Endothelial cell of umbilical vein (primary cell): ENCODE data around the gene GOLGA6L9. TPM values are rescaled to one million over a fixed set of nuclear protein-coding genes. Genes with fewer than 3 reads are reported as not detected.
"Not testable (repeated sequence)": the region's sequence is repeated elsewhere in the genome, so short reads cannot be mapped to it uniquely, and the experiment has no call there.

Source experiments
- BruUV-seq: library from RNA; stranded (reverse); fragments of 400-500 nt; replicated peaks from 2 replicates; lab custom pipeline; 2021; lab: Mats Ljungman, UMichigan
- CTCF ChIA-PET: fragments of 300-600, 350-600 bp; sonication (Branson Sonifier 250); formaldehyde crosslinking; loops from one replicate; lab custom pipeline; 2021; ENCODE audit warnings: antibody characterized with exemption, inconsistent platforms; lab: Charles Lee
- POLR2A ChIA-PET: fragments of 300-600, 350-600 bp; sonication (Branson Sonifier 250); formaldehyde crosslinking; loops from one replicate; lab custom pipeline; 2021; ENCODE audit warnings: antibody characterized with exemption, inconsistent platforms; lab: Charles Lee
- DNase-seq: peaks from one replicate; pipeline ENCODE4 v3.0.0-alpha.2; 2011; ENCODE audit warnings: low read depth, low spot score
- FAIRE-seq: peaks from 2 replicates; lab custom pipeline; 2011; peaks lifted over from hg19 to GRCh38; lab: Jason Lieb, UNC
- H2AFZ ChIP-seq: 2 replicates; pipeline ENCODE4 v1.6.0; 2012; ENCODE audit warnings: low read depth, low read length, control low read depth, inconsistent platforms
- H3K27ac ChIP-seq: 2 replicates; pipeline ENCODE4 v1.5.1; 2011; ENCODE audit warnings: low read depth, mild to moderate bottlenecking, control low read depth, low read length, moderate library complexity; ENCODE audit not compliant: insufficient read depth
- H3K27me3 ChIP-seq, 2 experiments: 2 replicates each; pipeline versions ENCODE4 v1.6.0 to v1.6.1; 2011; ENCODE audit warnings: low read length in 2 of 2, mixed read lengths in 1 of 2; ENCODE audit not compliant: control insufficient read depth in 2 of 2, insufficient read depth in 2 of 2
- H3K36me3 ChIP-seq, 2 experiments: 2 replicates in 1 of 2; 3 replicates in 1 of 2; pipeline ENCODE4 v1.5.1; 2011; ENCODE audit warnings: low read length in 2 of 2, mild to moderate bottlenecking in 1 of 2, moderate library complexity in 1 of 2; ENCODE audit not compliant: control insufficient read depth in 2 of 2, insufficient read depth in 2 of 2; ENCODE audit errors: extremely low read depth in 1 of 2
- H3K4me1 ChIP-seq: 3 replicates; pipeline ENCODE4 v1.5.1; 2011; ENCODE audit warnings: mild to moderate bottlenecking, low read length; ENCODE audit not compliant: control insufficient read depth, insufficient read depth; ENCODE audit errors: extremely low read depth
- H3K4me2 ChIP-seq: 2 replicates; pipeline ENCODE4 v1.6.1; 2011; ENCODE audit warnings: low read length, control low read depth, mixed read lengths; ENCODE audit not compliant: insufficient read depth
- H3K4me3 ChIP-seq, 3 experiments: fragments of 200-600 bp in 1 of 3; sonication (generic), shearing (Covaris generic) in 1 of 3; replicated peaks in 1 of 3; 2 replicates each; pipeline ENCODE4 v1.5.1; 2011 to 2016; ENCODE audit warnings: control low read depth in 3 of 3, low read length in 3 of 3, mild to moderate bottlenecking in 2 of 3, inconsistent platforms in 1 of 3, low read depth in 1 of 3, moderate library complexity in 1 of 3; ENCODE audit not compliant: insufficient read depth in 1 of 3
- H3K79me2 ChIP-seq: 2 replicates; pipeline ENCODE4 v1.6.0; 2012; ENCODE audit warnings: low read length, inconsistent platforms; ENCODE audit not compliant: control insufficient read depth, insufficient read depth
- H3K9ac ChIP-seq: replicated peaks from 2 replicates; pipeline ENCODE3; 2011; ENCODE audit warnings: low read length, control low read depth; ENCODE audit not compliant: insufficient read depth; ENCODE audit errors: extremely low read depth
- H3K9me1 ChIP-seq: replicated peaks from 3 replicates; pipeline ENCODE4 v1.6.0; 2011; ENCODE audit warnings: mild to moderate bottlenecking, low read length; ENCODE audit not compliant: control insufficient read depth, insufficient read depth; ENCODE audit errors: extremely low read depth
- H3K9me3 ChIP-seq: replicated peaks from 2 replicates; pipeline ENCODE4 v1.5.1; 2012; ENCODE audit warnings: low read length, inconsistent platforms; ENCODE audit not compliant: control insufficient read depth, insufficient read depth
- H4K20me1 ChIP-seq: replicated peaks from 2 replicates; pipeline ENCODE3; 2011; ENCODE audit warnings: mild to moderate bottlenecking, low read length; ENCODE audit not compliant: control insufficient read depth, insufficient read depth; ENCODE audit errors: extremely low read depth
- dilution Hi-C: fragments of 300-500 bp; cut with MboI; formaldehyde crosslinking; loops from one replicate; pipeline ENCODE4 v1.15.0; 2019; ENCODE audit warnings: low sequenced_read_pairs; ENCODE audit not compliant: extremely low pct_ligation_motif_present
- intact Hi-C: fragments of 100-400 bp; cut with micrococcal nuclease; formaldehyde crosslinking; loops from one replicate; pipeline ENCODE4 v1.10.0; 2022
- polyA plus RNA-seq, 4 experiments: library from polyadenylated mRNA; depleted of rRNA in 3 of 4; stranded (reverse) in 3 of 4; unstranded in 1 of 4; fragments of >200 nt; gene quantifications; 2 replicates each; pipeline versions ENCODE4 v1.2.1 to v1.2.3, GENCODE V29; 2011 to 2012; ENCODE audit warnings: missing spikeins in 1 of 4
- total RNA-seq: library from RNA; stranded (reverse); gene quantifications from 2 replicates; pipeline ENCODE4 v1.2.3, GENCODE V29; 2021

GOLGA6L9 gene
- total and polyA plus RNA-seq, 2 donors (not counting 3 experiments of a cell fraction or from before 2014, with no cell fraction given): 1.3 to 3.8 TPM

DNA sequence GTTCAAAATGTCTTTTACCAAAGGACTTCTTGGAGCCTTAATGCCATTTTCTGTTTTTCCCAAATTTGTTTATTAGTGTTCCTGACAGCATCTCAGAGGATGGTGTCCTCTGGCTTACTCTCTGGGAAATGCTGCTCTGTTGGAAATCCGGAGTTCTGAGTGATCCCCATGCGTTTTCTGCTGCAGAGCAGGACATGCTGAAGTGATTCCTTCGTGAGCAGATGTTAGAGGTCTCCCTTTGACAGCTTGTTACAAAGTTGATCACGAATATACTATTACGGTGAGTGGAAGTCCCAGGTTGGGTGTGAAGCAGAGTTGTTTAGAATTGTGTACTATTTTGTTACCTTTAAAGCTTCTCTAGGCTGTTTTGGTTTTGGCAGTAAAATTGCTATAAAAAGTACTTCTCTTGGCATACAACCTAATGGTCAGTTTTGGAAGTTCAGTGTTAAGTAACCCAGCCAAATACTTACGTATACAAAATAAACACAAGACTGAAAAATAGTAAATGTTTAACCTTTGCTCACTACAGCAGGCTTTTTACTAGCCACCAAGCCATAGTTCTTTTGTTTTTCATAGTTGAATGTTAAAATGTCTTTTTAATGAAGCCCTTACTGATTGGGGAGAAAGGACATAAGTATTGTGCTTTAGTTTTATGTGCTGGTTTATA lies 15.0 kb upstream of the GOLGA6L9 start:
- dilution Hi-C loops, H3K9ac ChIP-seq, H3K27me3 ChIP-seq, H3K9me3 ChIP-seq, CTCF ChIA-PET, H3K4me2 ChIP-seq, H3K4me3 ChIP-seq, H4K20me1 ChIP-seq, H3K9me1 ChIP-seq, FAIRE-seq, POLR2A ChIA-PET, H2AFZ ChIP-seq, H3K27ac ChIP-seq, intact Hi-C loops, H3K4me1 ChIP-seq, H3K36me3 ChIP-seq, DNase-seq, H3K79me2 ChIP-seq, BruUV-seq: not testable (repeated sequence)

DNA sequence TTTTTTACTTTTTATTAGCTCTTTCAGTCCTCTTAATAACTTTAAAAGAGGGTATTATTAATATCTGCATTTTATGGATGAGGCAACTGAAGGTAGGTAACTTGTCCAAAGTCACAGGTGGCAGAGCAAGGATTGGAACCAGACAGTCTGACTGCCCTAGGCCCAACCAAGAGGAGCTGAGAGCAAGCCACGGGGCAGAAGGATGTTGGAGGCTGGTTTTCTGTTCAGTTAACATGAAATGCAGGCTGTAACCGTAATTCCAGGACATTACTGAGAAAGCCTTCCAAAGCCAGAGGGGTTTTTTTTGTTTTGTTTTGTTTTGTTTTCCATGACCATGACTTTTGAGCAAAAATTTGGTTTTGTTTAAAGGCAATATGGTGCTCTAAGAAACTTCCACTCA lies 9.1 kb upstream of the GOLGA6L9 start:
- H3K9ac ChIP-seq, FAIRE-seq, CTCF ChIA-PET, H3K4me1 ChIP-seq, H3K27me3 ChIP-seq, H3K79me2 ChIP-seq, H3K4me3 ChIP-seq, POLR2A ChIA-PET, H3K36me3 ChIP-seq, DNase-seq, dilution Hi-C loops, H3K9me1 ChIP-seq, H3K4me2 ChIP-seq, H3K9me3 ChIP-seq, H4K20me1 ChIP-seq, intact Hi-C loops, H2AFZ ChIP-seq: not testable (repeated sequence)
- TSS peak; percentile 34 for BruUV-seq
- H3K27ac ChIP-seq: peak overlapping the region; percentile 65

DNA sequence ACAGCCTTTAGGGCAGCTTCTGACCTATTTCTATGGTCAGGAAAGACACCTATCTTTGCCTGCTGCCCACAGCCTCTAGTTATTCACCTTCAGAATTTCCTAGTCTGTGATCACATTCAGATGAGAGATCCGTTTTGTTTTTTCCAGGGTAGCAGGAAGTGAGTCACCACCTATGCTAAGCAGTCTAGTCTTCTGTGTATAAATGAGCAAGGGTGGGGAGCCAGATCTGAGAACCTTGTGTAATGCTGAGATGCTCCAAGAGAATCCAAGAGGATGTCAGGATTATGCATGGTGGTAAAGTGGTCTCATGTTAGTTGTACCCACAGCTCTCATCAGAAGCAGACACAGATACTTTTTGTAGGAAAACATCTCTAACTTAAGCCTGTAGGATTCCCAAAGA lies 8.7 kb upstream of the GOLGA6L9 start:
- H3K27me3 ChIP-seq, POLR2A ChIA-PET, intact Hi-C loops, H3K4me3 ChIP-seq, BruUV-seq, H3K79me2 ChIP-seq, H3K27ac ChIP-seq, dilution Hi-C loops, H3K9ac ChIP-seq, H3K9me1 ChIP-seq, FAIRE-seq, H4K20me1 ChIP-seq, H3K4me2 ChIP-seq, DNase-seq, H3K9me3 ChIP-seq, CTCF ChIA-PET, H3K4me1 ChIP-seq, H3K36me3 ChIP-seq, H2AFZ ChIP-seq: not testable (repeated sequence)

DNA sequence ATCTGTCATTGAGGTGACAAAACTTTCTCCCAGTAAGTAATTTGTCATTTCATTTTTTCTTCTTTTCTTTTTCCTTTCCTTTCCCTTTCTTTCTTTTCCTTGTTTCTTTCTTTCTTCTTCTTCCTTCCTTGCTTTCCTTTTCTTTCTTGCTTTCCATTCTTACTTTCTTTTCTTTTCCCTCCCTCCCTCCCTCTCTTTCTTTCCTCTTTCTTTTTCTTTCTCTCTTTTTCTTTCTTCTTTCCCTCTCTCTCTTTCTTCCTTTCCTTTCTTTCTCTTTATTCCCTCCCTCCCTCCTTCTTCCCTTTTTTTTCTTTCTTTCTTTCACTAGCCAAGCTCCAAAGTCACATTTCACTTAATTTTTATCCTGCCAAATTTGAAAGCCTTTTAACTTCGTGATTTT lies 2.5 kb upstream of the GOLGA6L9 start:
- not testable (repeated sequence) for H3K9me1 ChIP-seq, FAIRE-seq, H2AFZ ChIP-seq

More for the DNA sequence above, 2.5 kb upstream of the GOLGA6L9 start:
- H3K4me2 ChIP-seq, H3K79me2 ChIP-seq, POLR2A ChIA-PET, H3K36me3 ChIP-seq, H3K27ac ChIP-seq, H3K4me3 ChIP-seq, H3K9me3 ChIP-seq, H3K9ac ChIP-seq, intact Hi-C loops, H3K27me3 ChIP-seq, CTCF ChIA-PET, H4K20me1 ChIP-seq, dilution Hi-C loops, DNase-seq, H3K4me1 ChIP-seq, BruUV-seq: not testable (repeated sequence)
